Mesenteric fat pad (tissue), 1 donor: ENCODE results near the gene PDCD1LG2. TPM values are rescaled to one million over a fixed set of nuclear protein-coding genes. Genes with fewer than 3 reads are reported as not detected.
"Not testable (repeated sequence)": the region's sequence is repeated elsewhere in the genome, so short reads cannot be mapped to it uniquely, and the experiment has no call there.

Experiments
- DNase-seq: peaks from one replicate; pipeline ENCODE4 v3.0.0-alpha.2; 2020; ENCODE audit warnings: low spot score
- total RNA-seq: library from RNA; stranded (reverse); fragmentation: NEBNext Ultra II Directional; extraction: Animal tissue kit (Norgen Biotek cat#: 25700); gene quantifications from one replicate; pipeline ENCODE4 v1.2.1, GENCODE V29; 2021
- donor health status: DM: yes; HTN: yes; CAD: no.

Gene PDCD1LG2
- total RNA-seq, 1 donor from 2014 or later = 3.6 TPM

GRCh38 chr9:5493679-5494511 is 16.4 kb upstream of the PDCD1LG2 start:
- no peak for DNase-seq

GRCh38 chr9:5494765-5495164 is 15.6 kb upstream of the PDCD1LG2 start:
- DNase-seq = not testable (repeated sequence)

GRCh38 chr9:5499157-5499556 is 11.2 kb upstream of the PDCD1LG2 start:
- DNase-seq = no peak

DNA sequence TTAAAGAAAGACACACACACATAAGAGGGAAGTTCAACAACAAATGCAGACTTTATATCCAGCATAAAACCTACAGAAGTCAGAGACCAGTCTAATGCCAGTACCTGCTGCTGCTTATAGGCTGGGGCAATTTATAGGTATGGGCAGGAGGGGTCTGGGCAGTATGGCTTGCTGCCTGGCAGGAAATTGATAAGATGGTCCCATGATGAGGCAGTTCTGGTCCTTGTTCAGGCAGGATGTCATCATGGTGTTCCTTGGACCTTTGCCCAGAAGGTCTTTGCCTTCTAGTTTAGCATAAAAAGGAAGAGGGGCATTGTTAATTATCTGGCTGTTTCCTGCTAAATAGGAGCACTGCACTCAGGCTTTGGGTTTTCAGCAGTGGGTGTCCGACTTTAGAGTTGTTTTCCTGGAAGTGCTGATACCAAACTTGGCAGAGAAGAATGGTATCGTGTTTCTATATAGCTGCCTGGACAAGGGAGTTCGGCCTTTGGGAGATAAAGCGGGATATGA is 10.4 kb upstream of the PDCD1LG2 start:
- no peak for DNase-seq

GRCh38 chr9:5500441-5501235 is 9.7 kb upstream of the PDCD1LG2 start:
- no peak for DNase-seq

GRCh38 chr9:5502553-5502952 is 7.8 kb upstream of the PDCD1LG2 start:
- DNase-seq = no peak

GRCh38 chr9:5509573-5509972 is 758 bp upstream of the PDCD1LG2 start:
- DNase-seq = no peak

- no peak for DNase-seq
Measured at GRCh38 chr9:5510989-5511388, 658 bp downstream of the PDCD1LG2 start.

DNA sequence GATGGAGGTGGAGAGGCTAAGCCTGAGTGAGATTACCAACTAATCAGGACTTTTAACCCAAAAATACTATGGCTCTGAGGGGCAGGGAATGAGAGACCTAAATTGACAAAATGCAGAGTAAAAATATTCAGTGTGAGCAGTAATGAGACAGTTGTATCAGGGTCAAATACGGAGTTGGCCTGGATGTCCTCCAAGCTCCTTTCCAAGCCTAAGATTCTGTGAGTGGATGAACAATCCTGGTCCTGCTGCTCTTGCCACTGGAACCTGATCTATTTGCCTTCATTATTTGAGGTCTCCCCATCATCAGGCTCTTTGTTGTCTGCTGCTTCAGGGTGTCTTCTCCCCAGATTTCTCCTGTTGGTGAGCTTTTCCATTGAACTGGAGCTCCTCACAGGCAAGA is 1.1 kb downstream of the PDCD1LG2 start:
- DNase-seq = no peak

DNA sequence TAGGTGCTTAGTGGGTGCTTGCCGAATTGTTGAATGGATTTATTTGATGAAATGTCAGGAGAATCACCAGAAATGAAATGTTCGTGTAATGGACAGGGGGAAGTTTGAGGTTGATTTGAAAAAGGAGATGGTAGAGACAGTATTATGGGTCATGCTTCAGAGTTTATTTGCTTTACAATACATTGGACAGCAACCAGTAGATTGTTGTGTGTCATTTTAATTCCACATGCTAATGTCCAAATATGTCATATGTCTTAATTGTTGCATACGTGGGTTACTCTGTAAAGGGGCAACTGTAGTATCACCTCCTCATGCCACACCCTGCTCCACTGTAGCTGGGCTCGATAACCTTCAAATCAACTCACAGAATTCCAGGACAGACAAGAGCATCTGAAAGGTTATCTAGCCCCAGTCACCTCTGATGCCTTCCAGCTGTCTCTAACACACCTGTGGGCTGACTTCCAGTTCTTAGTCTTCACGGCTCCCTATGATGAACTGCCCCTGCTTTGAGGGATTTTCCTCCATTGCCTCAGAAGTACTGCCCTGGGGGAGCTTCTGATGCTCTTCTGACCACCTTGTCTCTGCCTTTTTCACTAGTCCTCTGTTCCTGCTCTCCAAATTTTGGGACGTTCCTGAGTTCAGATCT is 1.7 kb downstream of the PDCD1LG2 start:
- no peak for DNase-seq

GRCh38 chr9:5512658-5513452 is 2.5 kb downstream of the PDCD1LG2 start:
- DNase-seq = no peak

DNA sequence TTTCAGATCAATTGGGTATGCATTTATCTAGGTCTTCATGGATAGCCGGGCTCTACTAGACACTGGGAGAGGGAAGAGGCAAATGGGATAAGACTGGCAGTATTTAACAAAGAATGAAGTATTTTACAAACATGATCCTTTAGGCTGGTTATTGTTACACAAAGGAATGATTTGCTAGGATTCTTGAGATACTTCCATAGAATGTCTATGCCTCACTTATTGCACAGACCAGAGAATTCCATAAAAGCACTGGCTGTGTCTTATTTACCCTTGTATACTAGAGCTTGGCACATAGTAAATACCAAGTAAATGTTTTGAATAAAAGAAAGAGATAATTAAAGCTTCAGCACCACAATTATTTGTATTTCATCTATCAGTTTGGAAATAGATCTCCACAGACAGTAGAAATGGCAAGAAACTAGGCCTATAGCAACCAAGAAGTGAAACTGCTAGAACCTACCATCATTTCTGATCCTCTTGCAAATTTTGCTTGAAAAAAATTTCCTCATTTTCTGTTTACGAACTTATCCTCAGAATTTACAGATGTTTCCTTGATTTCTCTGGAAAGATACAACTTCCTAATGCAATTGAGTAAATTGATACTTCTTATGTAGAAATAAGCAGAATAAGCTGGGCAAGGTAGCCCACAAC is 3.8 kb downstream of the PDCD1LG2 start:
- no peak for DNase-seq

- no peak for DNase-seq
Measured at GRCh38 chr9:5514617-5515260, 4.4 kb downstream of the PDCD1LG2 start.

GRCh38 chr9:5515261-5515650 is 4.9 kb downstream of the PDCD1LG2 start:
- no peak for DNase-seq

DNA sequence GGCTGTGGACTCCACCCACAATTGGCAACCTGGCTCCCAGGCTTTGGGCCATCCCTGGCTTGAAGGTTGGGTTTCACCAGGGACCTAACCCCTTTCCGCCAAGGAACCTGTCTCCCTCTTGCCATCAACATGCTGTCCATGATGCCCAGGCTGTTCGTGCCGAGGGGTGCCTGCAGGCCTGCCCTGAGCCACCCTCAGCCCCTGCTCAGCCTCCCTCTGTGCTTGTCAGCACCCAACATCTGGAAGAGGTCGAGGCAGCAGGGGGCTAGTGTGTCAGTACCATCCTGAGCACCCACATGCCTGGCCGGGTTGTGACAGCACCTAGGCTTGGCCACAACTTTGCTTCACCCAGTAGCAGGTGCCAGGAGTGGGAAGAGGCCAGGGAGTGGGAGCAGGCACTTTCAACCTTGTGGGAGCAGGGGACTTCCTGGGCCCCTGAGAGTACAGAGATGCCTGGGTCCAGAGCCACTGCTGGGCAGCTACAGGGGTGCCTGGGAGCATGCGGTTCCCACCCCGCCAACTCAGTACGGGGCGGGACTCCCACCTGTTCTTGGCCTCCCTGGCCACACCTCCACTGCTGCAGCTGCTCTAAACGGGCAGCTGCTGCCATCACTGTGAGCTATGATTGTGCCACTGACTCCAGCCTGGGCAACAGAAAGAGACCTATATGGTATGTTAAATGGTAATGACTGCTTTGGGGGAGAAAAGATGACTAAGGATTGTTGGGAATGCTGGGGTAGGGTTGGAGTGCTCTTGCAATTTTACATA is 6.3 kb downstream of the PDCD1LG2 start:
- no peak for DNase-seq

- no peak for DNase-seq
Measured at GRCh38 chr9:5518171-5518936, 8.0 kb downstream of the PDCD1LG2 start.

DNA sequence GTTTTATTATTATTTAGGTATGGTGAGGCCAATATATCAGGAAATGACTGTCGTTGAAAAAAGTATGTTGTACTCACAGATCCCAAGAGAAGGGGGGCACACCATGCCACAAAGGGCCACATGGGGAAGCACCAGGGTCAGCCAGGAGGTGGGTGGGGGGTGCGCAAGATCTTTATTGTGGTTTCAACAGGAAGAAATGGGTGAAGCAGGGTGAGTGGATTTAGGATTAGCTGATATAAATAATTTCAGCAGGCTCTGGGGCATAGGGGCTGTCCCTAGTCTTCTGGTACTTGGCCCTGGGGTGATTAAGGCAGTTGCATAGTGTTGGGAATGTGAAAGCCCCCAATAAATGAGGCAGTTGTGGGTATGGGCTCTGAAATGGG is 8.6 kb downstream of the PDCD1LG2 start:
- DNase-seq = no peak

- no peak for DNase-seq
Measured at GRCh38 chr9:5524090-5524489, 13.8 kb downstream of the PDCD1LG2 start.
